NCI-H226 (cell line): ENCODE data around the gene FANK1.
"Not testable (repeated sequence)": the region's sequence is repeated elsewhere in the genome, so short reads cannot be mapped to it uniquely, and the experiment has no call there.

Source experiments
- DNase-seq: peaks from one replicate; pipeline ENCODE4 v3.0.0-alpha.2; 2015

FANK1 gene

DNA sequence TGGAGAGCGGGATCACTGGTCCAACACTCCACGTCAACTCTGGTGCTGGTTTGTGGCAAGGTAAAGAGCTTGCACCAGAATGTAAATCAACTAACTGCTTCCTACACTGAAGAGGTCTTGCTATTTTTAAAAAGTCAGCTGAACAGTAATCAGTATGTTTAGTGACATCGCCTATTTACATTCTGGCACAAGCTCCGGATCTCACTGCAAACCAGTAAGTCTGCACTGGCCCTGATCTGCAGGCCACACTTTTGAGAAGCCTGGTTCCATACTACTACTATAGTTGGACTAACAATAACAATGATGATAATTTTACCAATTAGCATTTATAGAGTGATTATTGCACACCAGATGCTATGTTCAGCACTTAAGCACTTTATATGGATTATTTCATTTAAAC, 6.9 kb upstream of the FANK1 start:
- not testable (repeated sequence) for DNase-seq

DNA sequence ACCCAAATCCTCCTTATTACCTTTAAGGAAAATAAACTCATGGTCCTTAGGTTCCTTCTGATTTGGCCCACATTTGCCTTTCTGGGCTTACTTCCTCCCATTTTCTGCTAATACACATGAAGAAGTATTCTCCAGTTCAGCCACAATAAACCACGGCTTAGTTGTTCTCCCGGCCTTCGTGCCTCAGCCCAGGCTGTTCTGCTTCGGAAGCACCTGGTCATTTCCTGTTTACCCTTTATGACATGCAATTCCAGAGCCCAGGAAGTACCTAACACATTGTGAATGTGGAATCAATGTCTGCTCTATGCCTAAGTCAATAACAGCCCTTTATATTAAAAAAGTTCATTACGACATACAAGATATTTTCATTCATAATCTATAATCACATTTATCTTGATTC, 4.0 kb upstream of the FANK1 start:
- not testable (repeated sequence) for DNase-seq

DNA sequence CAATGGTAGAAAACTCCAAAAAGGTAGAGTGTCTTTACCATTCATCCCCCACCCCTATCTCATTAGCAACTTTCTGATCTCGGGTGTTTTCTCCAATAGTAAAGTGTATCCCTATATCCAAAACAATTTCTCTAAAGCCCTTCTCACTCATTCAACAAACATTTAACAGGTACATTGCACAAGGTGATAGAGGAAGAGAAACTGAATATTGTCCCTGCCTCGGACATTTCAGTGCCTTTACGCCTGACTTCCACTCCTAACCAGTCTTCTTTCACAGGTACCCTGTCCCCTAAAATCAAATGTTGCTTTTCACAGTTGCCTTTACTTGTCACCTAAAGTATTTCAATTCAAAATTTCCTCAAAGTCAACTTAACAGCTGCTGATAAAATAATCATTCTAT, 2.2 kb upstream of the FANK1 start:
- not testable (repeated sequence) for DNase-seq

DNA sequence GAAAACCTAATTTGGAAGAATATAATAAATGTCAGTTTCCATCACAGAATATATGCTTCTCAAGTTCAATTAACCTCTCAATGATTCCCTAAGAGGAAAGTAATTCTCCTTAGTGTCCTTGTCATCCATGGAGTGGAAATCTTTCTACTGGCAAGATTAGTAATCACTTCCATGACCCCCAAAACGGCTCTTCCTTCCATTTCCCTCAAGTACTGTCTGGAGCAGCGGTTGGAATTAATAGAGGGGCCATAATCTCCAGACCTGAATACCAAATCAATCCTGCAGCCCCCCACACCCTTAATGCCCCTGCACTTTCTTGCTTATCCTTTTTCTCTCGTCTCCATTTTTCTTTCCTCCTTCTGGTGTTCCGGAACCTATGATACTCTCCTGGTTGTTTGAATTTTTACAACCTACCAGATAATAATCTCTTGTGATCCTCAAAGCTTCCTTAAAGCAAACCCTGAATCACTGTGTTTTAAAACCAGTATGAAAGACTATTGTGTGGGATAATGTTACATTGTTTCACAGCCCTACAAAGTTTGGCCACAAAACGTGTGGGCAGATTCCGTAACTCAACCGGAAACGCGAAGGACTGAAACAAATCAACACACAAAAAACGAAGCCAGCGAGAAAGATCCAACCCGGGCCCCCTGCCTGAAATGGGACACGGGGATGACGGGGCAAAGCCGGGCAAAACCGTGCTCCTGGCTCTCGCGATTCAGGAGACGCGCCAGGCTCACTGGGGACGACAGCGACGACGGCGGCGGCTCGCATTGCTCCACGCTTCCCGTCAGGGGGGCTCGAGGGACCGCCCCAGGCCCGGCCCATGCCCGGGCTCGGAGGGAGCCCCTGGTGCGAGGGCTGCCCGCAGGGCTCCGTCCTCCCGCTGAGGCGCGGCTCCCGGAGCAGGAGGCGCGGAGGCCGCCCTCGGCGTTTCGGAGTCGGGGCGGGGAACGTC, 955 bp upstream of the FANK1 start:
- DNase-seq: peak; percentile 3

DNA sequence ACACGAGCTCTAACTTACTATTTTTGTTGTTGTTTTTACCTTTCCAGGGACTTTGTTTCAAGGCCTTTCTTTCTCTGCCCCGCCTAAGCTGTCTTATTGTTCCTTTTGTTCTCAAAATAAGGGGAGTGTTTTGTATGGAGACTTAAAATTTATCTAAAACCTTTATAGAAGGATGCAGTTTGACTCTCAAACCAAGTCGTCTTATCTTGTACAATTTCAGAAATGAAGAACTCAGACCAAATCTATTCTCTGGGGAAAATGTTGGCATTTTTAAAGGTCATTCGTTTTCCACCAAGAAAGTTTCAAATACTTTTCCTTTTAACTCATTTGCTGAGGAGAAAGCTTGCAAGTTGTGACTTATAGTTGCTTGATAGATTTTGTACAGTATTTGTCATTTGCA, 953 bp downstream of the FANK1 start:
- not testable (repeated sequence) for DNase-seq

DNA sequence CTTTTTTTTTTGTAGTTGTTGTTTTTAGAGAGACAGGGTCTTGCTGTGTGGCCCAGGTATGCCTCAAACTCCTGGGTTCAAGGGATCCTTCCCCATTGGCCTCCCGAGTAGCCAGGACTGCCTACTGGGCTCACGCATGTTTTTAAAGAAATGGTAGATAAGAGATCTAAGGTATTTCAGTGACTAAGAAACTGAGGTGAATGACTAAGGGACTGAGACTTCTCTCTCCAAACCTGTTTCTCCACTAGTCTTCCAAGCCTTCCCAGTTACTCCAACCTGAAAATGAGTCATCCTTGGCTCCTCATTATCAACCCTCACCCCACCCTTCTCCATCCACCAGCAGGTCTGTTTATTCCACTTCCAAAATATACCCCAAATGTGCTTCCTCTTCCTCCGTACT, 4.6 kb downstream of the FANK1 start:
- peak; percentile 29 for DNase-seq

DNA sequence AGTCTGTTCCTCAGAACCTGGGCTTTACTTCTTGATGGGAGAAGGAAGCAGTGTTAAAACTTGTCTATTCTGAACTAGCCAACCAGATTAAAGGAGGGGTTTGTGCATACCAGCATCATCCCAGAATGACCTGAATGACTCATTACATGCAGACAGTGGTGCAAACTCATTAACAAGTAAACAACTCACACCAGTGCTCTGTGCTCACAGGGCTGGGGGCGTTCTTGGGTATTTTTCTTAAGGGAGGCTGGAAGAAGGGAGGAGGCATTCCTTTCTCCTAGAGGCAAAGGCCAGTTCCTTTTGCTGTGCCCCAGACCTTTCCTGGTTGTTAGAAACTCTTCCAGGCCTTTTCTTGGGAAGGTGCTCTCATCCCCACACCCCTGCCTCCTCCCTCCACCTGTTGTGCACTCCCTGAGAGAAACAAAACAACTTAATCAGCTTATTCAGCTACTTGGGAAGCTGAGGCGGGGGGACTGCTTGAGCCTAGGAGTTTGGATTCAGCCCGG, 6.8 kb downstream of the FANK1 start:
- DNase-seq: peak; percentile 21

DNA sequence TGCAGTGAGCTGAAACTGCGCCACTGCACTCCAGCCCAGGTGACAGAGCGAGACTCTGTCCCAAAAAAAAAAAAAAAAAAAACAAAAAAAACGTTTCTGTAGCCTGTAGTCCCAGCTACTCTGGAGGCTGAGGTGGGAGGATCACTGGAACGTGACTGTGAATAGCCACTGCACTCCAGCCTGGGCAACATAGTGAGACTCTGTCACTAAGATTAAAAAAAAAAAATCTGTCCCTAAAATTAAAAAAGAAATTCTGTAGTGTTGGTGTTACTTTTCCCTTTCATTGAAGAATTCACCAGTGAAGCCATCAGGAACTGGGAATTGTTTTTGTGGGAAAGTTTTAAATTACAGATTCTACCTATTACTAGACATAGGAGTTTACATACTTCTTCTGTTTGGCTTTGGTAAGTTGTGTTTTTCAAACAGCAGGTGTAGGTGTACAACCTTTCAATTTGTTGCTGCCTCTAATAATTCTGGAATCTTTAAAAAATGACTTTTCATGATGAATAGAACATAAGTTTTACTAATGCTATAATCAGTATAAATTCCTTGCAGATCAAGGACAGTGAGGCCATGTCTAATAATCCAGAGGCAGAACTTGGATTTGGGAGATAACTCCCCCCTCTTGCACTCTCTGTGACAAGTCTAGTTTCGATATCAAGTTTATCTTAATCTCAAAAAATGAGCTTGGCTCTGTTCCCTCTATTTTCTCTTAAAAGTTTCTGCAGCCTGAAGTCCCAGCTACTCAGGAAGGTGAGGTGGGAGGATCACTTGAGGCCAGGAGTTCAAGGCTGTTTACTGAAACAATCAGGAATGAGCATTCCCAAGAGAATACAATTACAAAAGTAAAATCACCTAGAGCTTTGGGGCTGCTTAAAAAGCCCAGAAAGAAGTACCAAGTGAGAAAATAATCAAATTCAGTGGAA, 9.0 kb downstream of the FANK1 start:
- not testable (repeated sequence) for DNase-seq

DNA sequence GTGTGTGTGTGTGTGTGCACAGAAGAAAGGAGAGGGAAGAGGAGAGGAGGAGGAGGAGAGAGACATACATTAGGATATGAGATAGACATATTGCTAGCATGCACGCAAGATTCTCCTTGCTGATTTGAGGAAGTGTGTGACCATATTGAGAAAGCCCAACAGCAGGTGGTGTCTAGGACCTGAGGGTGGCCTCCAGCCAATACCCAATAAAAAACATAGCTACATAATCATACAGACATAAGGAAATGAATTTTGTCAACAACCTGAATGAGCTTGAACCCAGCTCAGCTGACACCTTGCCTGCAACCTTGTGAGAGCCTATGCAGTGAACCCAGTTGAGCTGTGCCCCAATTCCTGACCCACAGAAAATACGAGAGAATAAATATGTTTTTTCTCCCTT, 11.2 kb downstream of the FANK1 start:
- not testable (repeated sequence) for DNase-seq

DNA sequence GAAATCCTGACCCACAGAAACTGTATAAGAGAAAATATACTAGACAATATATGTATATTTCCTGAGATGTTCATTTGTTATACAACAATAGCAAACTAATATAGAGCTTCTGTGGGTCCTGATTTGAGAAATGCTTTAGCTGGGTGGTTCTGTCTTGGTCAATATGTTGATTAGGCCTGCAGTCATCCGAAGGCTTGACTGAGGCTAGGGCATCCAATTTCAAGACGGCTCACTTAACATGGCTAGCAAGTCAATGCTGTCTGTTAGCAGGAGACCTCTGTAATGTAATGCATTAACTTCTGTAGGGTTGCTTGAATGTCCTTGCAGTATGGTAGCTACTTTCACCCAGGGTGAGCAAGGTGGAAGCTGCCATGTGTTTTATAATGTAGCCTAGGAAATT, 12.4 kb downstream of the FANK1 start:
- not testable (repeated sequence) for DNase-seq

DNA sequence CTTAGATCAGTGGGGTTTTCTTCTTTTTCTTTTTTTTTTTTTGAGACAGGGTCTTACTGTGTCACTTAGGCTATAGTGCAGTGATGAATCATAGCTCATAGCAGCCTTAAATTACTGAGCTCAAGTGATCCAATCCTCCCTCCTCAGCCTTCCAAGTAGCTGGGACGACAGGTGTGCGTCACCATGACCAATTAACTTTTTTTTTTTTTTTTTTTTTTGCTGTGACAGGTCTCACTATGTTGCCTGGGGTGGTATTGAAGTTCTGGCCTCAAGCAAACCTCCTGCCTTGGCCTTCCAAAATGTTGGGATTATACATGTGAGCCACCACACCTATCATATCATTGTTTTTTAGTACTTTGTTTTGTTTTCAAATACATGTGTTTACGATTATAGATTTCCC, 13.1 kb downstream of the FANK1 start:
- not testable (repeated sequence) for DNase-seq

DNA sequence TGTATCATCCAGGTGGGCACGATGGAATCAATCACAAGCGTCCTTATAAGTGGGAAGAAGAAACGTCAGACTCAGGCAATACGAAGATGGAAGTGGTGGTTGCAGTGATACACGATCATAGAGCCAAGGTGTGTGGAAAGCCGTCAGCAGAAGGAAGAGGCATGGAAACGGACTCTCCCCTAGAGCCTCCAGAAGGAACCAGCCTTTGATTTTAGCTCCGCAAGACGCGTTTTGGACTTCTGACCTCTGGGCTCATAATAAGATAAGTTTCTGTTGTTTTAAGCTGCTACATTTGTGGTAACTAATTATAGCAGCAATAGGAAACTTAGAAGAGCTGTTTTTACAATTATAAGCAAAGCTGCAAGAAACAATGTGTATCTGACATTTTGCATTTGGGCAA, 14.8 kb downstream of the FANK1 start:
- no peak for DNase-seq

DNA sequence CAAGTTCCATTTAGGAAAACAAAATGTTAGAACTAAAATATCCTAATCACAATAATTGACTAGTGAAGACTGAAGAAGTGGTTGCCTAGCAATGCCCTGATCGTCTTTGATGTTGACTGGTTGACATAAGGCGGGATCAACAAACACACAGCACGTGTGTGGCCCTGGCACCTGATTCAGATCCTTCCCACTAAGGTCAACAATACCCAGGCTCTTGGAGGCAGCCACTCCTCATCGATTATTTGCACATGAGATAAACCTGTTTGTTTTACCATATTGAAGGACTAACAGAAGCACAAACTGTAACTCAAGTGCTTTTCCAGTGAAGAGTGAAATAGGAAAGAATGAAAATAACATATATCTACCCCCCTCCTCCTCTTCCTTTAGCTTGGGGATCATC, 15.6 kb downstream of the FANK1 start:
- DNase-seq: no peak

DNA sequence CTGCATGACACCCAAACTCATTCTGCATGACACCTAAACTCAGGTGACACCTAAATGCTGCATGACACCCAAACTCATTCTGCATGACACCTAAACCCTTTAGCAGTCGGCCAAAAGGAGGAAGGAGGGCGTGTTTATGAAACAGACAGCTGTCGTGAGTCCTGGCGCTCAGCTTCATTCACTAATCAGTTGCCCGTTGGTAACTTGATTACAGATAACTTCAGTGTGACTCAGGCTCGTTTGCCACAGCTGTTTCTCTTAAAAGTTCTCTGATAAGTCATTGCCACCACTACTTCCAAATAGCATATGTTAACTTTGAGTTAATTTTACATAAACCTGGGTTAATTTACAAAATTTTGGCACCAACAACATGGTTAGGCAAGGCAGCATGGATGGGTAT, 16.9 kb downstream of the FANK1 start:
- DNase-seq: not testable (repeated sequence)

DNA sequence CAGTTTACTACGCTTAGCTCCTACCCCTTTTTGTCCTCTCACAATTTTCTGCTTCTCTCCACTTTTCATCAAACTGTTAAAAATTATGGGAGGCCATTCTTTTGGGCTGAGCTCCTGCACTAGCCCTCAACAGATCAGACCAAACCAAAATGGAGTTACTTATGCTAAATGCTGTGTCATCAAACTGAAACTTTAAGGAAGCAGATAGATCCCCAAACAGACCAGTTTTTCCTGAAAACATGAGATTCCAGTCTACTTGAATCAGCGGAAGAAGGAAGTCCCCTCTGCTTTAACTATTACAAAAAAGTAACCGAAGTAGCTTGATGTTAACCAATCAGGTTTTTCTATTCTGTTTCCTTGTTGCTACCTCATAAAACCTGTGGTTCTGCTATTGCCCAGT, 20.6 kb downstream of the FANK1 start:
- DNase-seq: no peak

DNA sequence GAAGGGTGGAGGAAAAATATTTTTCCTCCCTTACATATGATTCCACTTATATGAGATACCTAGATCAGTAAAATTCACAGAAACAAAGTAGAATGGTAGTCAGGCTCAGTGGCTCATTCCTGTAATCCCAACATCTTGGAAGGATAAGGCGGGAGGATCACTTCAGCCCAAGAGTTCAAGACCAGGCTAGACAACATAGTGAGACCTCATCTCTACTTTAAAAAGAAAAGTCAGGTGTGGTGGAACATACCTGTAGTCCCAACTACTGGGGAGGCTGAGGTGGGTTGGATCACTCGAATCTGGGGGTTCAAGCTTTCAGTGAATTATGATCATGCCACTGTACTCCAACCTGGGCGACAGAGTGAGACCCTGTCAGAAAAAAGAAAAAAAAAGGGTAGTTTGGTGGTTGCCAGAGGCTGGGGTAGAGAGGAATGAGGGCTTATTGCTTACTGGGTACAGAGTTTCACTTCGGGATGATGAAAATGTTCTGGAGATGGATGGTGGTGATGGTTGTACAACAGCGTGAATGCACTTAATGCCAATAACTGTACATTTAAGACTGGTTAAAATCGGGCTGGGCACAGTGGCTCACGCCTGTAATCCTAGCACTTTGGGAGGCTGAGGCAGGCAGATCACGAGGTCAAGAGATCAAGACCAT, 21.5 kb downstream of the FANK1 start:
- not testable (repeated sequence) for DNase-seq

DNA sequence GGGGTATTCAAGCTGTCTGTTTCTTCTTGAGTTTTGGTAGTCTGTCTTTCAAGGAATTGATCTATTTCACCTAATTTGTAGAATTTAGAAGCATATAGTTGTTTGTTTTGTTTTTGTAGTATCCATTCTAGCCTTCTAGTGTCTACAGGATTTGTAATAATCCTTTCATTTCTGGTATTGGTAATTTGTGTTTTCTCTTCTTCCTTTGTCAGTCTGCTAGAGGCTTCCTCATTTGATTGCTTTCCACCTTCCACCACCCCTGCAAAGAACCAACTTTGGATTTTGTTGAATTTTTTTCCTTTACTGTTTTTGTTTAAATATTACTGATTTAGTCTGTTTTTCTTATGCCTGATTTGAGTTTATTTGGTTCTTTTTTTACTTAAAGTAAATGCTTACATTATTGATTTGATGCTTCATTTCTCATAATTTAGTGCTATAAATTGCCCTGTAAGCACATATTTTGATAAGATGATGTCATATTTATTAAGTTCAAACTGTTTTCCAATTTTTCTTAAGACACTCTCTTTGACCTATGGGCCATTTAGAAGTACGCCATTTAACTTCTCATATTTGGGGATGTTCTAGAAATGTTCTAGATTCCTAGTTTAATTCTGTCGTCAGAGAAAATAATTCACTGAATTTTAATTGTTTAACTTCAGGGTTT, 25.4 kb downstream of the FANK1 start:
- not testable (repeated sequence) for DNase-seq

DNA sequence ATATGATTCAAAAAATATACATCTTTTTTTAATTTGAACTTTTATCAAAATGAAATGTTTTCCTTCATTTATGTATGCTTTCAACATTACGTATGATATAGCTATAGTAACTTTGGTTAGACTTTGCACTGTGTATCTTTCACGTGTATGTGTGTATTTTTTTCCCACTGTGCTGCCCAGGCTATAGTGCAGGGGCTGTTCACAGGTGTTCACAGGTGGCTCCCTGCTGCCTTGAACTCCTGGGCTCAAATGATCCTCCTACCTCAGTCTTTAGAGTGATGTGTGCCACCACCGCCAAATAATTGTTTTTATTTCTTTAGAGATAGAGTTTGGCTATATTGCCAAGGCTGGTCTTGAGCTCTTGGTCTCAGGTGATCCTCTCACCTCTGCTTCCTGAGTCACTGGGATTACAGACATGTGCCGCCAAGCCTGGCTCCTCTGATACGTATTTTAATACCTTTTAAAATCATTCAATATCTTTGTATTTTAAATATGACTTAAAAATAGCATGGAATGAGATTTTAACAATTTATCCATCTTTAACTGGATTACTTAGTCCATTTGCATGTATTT, 29.0 kb downstream of the FANK1 start:
- no peak for DNase-seq

DNA sequence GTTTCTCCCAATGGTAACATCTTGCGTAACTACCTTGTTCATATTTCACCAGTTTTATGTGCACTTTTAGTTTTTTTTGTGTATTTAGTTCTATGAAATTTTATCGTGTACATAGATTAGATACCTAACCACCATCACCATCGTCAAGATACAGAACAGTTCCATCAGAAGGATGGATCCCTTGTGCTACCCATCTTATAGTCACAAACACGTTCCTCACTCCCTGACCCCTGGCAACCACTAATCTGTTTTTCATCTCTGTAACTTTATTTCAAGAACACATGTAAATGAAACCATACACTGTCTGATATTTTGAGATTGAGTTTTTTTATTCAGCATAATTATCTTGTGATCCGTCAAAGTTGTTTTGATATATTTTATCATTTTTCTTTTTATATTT, 29.9 kb downstream of the FANK1 start:
- DNase-seq: no peak

DNA sequence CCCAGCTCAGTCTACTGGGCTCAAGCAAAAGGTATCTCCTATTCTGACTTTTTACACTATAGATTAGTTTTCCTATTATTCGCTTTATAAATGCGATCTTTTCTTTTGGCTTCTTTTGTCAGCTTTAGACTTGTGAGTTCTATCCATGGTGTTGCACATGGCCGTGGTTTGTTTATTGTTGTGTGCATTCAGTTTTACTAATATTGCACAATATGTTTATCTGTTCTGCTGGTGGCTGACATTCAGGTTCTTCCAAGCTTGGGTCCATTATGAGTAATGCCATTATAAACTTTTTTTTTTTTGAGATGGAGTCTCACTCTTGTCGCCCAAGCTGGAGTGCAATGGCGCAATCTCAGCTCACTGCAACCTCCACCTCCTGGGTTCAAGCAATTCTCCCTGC, 30.9 kb downstream of the FANK1 start:
- DNase-seq: not testable (repeated sequence)

DNA sequence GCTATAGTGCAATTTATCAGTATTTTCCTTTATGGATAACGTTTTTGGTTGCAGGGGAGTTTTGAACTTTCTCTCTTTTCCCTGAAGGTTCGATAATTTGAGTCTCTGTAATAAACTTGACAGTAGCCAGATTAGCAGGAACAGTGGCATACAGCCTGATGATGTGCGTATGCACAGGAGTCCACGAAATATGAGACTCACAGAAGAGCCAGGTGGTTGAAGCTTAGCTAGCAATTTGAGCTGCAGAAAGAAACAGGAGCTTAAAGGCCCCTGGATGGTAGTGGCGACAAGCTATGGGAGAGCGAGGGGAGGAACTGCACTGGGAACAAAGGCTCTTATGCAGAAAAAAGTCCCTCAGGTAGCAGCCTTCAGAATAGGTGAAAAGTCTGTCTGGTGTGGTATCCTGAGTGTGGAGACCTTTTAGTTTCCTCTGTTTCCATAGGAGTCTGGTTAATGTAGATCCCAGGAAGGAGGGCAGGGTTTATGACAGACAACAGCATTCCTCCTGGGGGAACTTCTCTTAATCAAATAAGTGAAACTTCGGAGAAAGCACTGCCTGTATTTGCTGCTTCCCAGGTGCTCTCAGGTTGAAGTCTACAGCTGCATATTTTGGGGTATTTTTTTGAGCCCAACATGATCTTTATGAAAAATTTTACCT, 32.7 kb downstream of the FANK1 start:
- no peak for DNase-seq
